ENCODE measurements around the gene CD247.

CD247 gene

DNA sequence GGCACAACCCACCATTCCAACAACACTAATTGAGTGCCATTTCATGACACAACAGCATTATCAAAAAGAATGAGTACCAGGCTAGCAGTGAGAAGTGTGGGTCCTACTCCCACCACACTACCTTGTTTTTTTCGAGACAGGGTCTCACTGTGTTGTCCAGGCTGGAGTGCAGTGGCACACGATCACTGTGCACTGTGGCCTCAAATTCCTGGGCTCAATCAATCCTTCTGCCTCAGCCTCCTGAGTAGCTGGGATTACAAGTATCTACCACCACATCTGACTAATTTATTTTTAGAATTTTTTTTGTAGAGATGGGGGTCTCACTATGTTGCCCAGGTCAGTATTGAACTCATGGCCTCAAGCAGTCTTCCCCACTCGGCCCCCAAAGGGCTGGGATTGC, 30.7 kb downstream of the CD247 start (continued):
- TF ChIP-seq ZFP3 (CRISPR knock-in tag; IDR thresholded peaks at IDR 0.05) = no peak
- TF ChIP-seq ZC3H10 (CRISPR knock-in tag; IDR thresholded peaks at IDR 0.05) = no peak

DNA sequence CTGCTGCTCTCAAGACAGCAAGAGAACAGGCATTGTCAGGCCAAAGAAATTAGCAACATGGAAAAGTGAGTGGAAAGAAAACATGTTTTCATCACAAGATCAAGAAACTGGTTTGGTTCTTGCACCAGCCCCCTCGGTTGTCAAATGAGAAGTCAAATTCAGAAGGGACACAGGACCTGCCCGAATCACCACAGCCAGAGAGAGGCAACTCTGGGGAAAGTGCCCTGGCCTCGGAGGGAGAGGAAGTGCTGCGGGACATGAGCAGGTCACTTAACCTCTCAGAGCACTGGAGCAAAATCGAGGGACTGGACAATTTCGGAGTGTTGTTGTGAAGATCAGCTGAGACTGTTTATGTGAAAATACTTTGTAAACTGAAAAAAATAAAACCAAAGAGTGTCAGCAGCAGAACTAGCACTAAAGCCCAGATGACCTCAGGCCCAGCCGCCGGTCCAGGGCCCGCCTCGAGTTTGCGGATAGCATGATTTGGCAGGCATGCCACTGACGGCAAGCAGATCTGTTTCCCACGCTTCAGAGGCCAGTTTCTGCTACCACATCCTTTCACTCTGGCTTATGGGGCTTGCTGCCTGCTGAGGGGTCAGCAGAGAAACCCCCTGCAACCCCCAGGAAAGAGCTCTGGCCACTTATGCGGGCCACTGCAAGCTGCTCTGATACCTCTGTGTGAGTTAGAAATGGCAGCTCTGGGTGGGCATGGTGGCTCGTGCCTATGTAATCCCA, 32.1 kb downstream of the CD247 start:
- ATAC-seq = no peak

DNA sequence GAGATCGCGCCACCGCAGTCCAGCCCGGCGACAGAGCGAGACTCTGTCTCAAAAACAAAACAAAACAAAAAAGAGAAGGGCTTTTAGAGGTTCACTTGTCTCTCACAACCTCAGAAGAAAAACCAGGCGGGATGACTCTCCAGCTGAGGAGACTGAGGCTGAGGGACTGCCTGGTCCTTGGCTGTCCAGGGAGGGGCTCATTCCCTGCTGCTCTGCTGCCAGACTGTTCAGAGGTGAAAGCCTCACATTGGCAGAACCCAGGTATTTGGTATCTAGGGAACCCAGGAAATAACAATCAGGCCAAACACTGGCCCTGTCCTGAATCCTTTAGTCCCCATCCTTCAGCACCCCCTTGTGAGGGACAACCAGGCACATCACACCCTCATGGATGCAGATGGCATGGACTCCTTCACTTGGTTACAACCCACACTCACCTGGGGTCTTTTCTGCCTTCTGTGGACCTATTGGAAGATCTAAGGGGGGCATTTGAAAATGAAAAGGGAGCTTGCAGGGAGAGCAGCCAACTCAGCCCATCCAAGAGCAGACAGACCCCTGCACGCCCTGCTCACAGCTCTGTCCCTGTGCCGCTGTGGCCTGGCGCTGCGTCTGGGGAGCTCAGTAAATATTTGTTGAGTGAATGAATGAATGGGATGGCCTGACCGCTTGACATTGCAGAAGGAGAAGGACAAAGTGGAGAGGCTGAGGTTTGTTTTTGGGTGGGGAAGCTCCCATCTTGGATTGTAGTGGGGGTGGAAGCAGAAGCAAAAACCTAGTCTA, 33.4 kb downstream of the CD247 start:
- no peak for TF ChIP-seq PPARA (CRISPR knock-in tag; IDR thresholded peaks at IDR 0.05; ENCODE audit: borderline replicate concordance)
- TF ChIP-seq GLIS3 (CRISPR knock-in tag; IDR thresholded peaks at IDR 0.05) = no peak
- TF ChIP-seq CSDC2 (CRISPR knock-in tag; IDR thresholded peaks at IDR 0.05) = no peak
- no peak for ATAC-seq

More for the DNA sequence above, 32.1 kb downstream of the CD247 start:
- TF ChIP-seq ISL1 (CRISPR knock-in tag; IDR thresholded peaks at IDR 0.05) (no peak), ZNF8 (CRISPR knock-in tag; IDR thresholded peaks at IDR 0.05) (no peak), ZFP3 (CRISPR knock-in tag; IDR thresholded peaks at IDR 0.05) (no peak), BACH2 (CRISPR knock-in tag; IDR thresholded peaks at IDR 0.05; ENCODE audit: borderline replicate concordance) (no peak), GLIS3 (CRISPR knock-in tag; IDR thresholded peaks at IDR 0.05) (no peak), PPARA (CRISPR knock-in tag; IDR thresholded peaks at IDR 0.05; ENCODE audit: borderline replicate concordance) (no peak), TOX (CRISPR knock-in tag; IDR thresholded peaks at IDR 0.05; ENCODE audit: borderline replicate concordance) (no peak), RARB (CRISPR knock-in tag; IDR thresholded peaks at IDR 0.05) (no peak), SNAI2 (CRISPR knock-in tag; IDR thresholded peaks at IDR 0.05) (no peak), ZFP30 (CRISPR knock-in tag; IDR thresholded peaks at IDR 0.05) (no peak)
- TF ChIP-seq, protein P1, sequence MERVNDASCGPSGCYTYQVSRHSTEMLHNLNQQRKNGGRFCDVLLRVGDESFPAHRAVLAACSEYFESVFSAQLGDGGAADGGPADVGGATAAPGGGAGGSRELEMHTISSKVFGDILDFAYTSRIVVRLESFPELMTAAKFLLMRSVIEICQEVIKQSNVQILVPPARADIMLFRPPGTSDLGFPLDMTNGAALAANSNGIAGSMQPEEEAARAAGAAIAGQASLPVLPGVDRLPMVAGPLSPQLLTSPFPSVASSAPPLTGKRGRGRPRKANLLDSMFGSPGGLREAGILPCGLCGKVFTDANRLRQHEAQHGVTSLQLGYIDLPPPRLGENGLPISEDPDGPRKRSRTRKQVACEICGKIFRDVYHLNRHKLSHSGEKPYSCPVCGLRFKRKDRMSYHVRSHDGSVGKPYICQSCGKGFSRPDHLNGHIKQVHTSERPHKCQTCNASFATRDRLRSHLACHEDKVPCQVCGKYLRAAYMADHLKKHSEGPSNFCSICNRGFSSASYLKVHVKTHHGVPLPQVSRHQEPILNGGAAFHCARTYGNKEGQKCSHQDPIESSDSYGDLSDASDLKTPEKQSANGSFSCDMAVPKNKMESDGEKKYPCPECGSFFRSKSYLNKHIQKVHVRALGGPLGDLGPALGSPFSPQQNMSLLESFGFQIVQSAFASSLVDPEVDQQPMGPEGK (CRISPR knock-in tag; IDR thresholded peaks at IDR 0.05; ENCODE audit: borderline replicate concordance) = no peak
- TF ChIP-seq, protein P2, sequence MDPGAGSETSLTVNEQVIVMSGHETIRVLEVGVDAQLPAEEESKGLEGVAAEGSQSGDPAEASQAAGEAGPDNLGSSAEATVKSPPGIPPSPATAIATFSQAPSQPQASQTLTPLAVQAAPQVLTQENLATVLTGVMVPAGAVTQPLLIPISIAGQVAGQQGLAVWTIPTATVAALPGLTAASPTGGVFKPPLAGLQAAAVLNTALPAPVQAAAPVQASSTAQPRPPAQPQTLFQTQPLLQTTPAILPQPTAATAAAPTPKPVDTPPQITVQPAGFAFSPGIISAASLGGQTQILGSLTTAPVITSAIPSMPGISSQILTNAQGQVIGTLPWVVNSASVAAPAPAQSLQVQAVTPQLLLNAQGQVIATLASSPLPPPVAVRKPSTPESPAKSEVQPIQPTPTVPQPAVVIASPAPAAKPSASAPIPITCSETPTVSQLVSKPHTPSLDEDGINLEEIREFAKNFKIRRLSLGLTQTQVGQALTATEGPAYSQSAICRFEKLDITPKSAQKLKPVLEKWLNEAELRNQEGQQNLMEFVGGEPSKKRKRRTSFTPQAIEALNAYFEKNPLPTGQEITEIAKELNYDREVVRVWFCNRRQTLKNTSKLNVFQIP (CRISPR knock-in tag; IDR thresholded peaks at IDR 0.05; ENCODE audit: borderline replicate concordance, low read depth) = no peak

DNA sequence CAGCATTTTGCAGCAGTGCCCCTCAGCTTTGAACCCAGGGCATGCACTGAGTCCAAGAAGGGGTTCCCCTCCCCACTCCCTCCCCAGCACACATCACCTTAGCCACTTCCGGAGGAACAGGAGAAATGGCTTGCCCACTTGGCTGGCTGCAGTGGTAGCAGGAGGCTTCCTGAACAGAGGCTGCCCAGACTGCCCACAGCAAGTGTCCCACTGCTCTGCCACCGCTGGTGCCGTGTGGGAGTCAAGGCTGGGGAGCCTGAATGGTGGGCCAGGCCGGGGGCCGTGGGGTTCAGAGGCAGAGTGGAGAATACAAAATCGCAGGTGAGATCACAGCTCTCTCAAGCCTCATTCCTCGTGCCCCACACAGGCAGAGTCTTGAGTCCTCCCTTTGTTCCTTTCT, 34.5 kb downstream of the CD247 start:
- TF ChIP-seq ZFP3 (CRISPR knock-in tag; IDR thresholded peaks at IDR 0.05) = no peak
- ATAC-seq = no peak

DNA sequence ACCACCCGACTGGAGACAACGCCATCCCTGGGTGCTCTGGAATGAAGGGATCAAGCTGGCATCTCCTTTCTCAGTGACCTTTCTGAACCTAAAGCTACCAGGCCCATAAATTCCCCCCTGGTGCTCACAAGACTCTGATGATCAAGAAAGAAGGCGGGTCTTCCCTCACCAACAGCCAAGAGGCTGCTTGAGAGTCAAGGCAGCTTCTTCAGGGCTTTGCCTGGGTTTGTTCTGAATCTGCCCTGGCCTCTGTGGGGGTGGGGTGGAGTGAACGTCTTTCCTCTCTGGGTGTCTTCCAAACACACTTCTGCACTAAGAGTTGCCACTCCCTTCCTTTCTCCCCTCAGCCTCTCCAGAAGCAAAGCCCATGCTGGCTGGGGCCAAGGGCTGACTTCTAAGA, 36.1 kb downstream of the CD247 start:
- TF ChIP-seq CSDC2 (CRISPR knock-in tag; IDR thresholded peaks at IDR 0.05) = no peak
- no peak for TF ChIP-seq ISL1 (CRISPR knock-in tag; IDR thresholded peaks at IDR 0.05)
- no peak for TF ChIP-seq SNAI2 (CRISPR knock-in tag; IDR thresholded peaks at IDR 0.05)
- TF ChIP-seq GLIS3 (CRISPR knock-in tag; IDR thresholded peaks at IDR 0.05) = no peak
- TF ChIP-seq, protein P3, sequence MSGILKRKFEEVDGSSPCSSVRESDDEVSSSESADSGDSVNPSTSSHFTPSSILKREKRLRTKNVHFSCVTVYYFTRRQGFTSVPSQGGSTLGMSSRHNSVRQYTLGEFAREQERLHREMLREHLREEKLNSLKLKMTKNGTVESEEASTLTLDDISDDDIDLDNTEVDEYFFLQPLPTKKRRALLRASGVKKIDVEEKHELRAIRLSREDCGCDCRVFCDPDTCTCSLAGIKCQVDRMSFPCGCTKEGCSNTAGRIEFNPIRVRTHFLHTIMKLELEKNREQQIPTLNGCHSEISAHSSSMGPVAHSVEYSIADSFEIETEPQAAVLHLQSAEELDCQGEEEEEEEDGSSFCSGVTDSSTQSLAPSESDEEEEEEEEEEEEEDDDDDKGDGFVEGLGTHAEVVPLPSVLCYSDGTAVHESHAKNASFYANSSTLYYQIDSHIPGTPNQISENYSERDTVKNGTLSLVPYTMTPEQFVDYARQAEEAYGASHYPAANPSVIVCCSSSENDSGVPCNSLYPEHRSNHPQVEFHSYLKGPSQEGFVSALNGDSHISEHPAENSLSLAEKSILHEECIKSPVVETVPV (CRISPR knock-in tag; IDR thresholded peaks at IDR 0.05) = no peak
- no peak for TF ChIP-seq ARNTL (CRISPR knock-in tag; IDR thresholded peaks at IDR 0.05; ENCODE audit: borderline replicate concordance, low read depth)
- TF ChIP-seq ZNF565 (CRISPR knock-in tag; conservative IDR thresholded peaks at IDR 0.05; ENCODE audit: low read depth) = no peak
- TF ChIP-seq ZNF8 (CRISPR knock-in tag; IDR thresholded peaks at IDR 0.05) = no peak
- no peak for TF ChIP-seq ZNF70 (CRISPR knock-in tag; IDR thresholded peaks at IDR 0.05)
- no peak for TF ChIP-seq RARB (CRISPR knock-in tag; IDR thresholded peaks at IDR 0.05)
- TF ChIP-seq, protein P1 (CRISPR knock-in tag; IDR thresholded peaks at IDR 0.05; ENCODE audit: borderline replicate concordance) = no peak

More for the DNA sequence above, 36.1 kb downstream of the CD247 start:
- no peak for ATAC-seq
